B cell (primary cell): ENCODE data around the gene KLF7. TPM values are rescaled to one million over a fixed set of nuclear protein-coding genes. Genes with fewer than 3 reads are reported as not detected.

Source experiments
- ATAC-seq: fragments of 200-7000 bp; cut with Tn5 transposase; one replicate; pipeline ENCODE4 v1.10.0; 2021; ENCODE audit warnings: low read depth, mild to moderate bottlenecking, moderate number of reproducible peaks, moderate library complexity
- CTCF ChIA-PET: fragments of 350-600 bp; sonication (Branson Sonifier 250); formaldehyde crosslinking; loops from one replicate; lab custom pipeline; 2021; ENCODE audit warnings: antibody characterized with exemption, inconsistent platforms; lab: Charles Lee
- POLR2A ChIA-PET: fragments of 350-600 bp; sonication (Branson Sonifier 250); formaldehyde crosslinking; loops from one replicate; lab custom pipeline; 2021; ENCODE audit warnings: antibody characterized with exemption; lab: Charles Lee
- DNase-seq: peaks from one replicate; pipeline ENCODE4 v3.0.0; 2013
- H2AFZ ChIP-seq: 2 replicates; pipeline ENCODE4 v1.6.1; 2012; ENCODE audit warnings: mild to moderate bottlenecking, low read depth, low read length; ENCODE audit not compliant: insufficient read depth, poor library complexity, severe bottlenecking
- H3K27ac ChIP-seq, 2 donors: 1 replicate in 1 of 2; 2 replicates in 1 of 2; pipeline ENCODE4 v1.5.1; 2012 to 2013; ENCODE audit warnings: low read length in 2 of 2, mild to moderate bottlenecking in 2 of 2, moderate library complexity in 1 of 2
- H3K27me3 ChIP-seq, 4 experiments: fragments of 200-600 bp in 1 of 4; sonication (generic) in 1 of 4; replicated peaks in 1 of 4; 1 replicate in 2 of 4; 2 replicates in 2 of 4; pipeline versions ENCODE4 v1.6.1 to v1.7.0; 2013 to 2016; ENCODE audit warnings: low read length in 3 of 4, mild to moderate bottlenecking in 2 of 4, mixed read lengths in 1 of 4, moderate library complexity in 1 of 4; ENCODE audit not compliant: insufficient read depth in 4 of 4, control insufficient read depth in 3 of 4; ENCODE audit errors: control extremely low read depth in 1 of 4
- H3K36me3 ChIP-seq, 2 experiments: replicated peaks in 1 of 2; 1 replicate in 1 of 2; 2 replicates in 1 of 2; pipeline versions ENCODE4 v1.6.1 to v1.7.1; 2013; ENCODE audit warnings: low read length in 1 of 2; ENCODE audit not compliant: insufficient read depth in 2 of 2, control insufficient read depth in 1 of 2; ENCODE audit errors: control extremely low read depth in 1 of 2, extremely low read depth in 1 of 2
- H3K4me1 ChIP-seq, 2 donors: fragments of 200-600 bp in 1 of 2; sonication (generic) in 1 of 2; 1 replicate in 1 of 2; 2 replicates in 1 of 2; pipeline versions ENCODE4 v1.5.1 to v1.6.1; 2013 to 2017; ENCODE audit warnings: low read length in 2 of 2; ENCODE audit not compliant: control insufficient read depth in 2 of 2, insufficient read depth in 2 of 2
- H3K4me2 ChIP-seq: replicated peaks from 2 replicates; pipeline ENCODE3; 2012; ENCODE audit warnings: mild to moderate bottlenecking, low read depth, low read length; ENCODE audit not compliant: poor library complexity, severe bottlenecking
- H3K4me3 ChIP-seq, 5 experiments: fragments of 200-600 bp in 1 of 5; sonication (generic) in 1 of 5; 1 replicate in 3 of 5; 2 replicates in 2 of 5; pipeline versions ENCODE4 v1.5.1 to v1.7.0; 2011 to 2016; ENCODE audit warnings: low read length in 4 of 5, mild to moderate bottlenecking in 4 of 5, low read depth in 2 of 5, control low read depth in 1 of 5, moderate library complexity in 1 of 5; ENCODE audit not compliant: insufficient read depth in 1 of 5; ENCODE audit errors: control extremely low read depth in 1 of 5, extremely low read depth in 1 of 5
- H3K79me2 ChIP-seq: fragments of 200-600 bp; sonication (generic); one replicate; pipeline ENCODE4 v1.6.0; 2016; ENCODE audit warnings: low read length; ENCODE audit not compliant: control insufficient read depth, insufficient read depth
- H3K9ac ChIP-seq: fragments of 200-600 bp; sonication (generic); 2 replicates; pipeline ENCODE4 v1.6.1; 2017; ENCODE audit warnings: mild to moderate bottlenecking, low read length, moderate library complexity
- H3K9me3 ChIP-seq, 3 donors: one replicate each; pipeline versions ENCODE4 v1.6.1 to v1.7.1; 2013; ENCODE audit warnings: low read length in 2 of 3; ENCODE audit not compliant: control insufficient read depth in 2 of 3, insufficient read depth in 1 of 3; ENCODE audit errors: control extremely low read depth in 1 of 3
- H4K20me1 ChIP-seq: 2 replicates; pipeline ENCODE4 v1.6.0; 2012; ENCODE audit warnings: mild to moderate bottlenecking, low read length; ENCODE audit not compliant: insufficient read depth, control insufficient read depth, poor library complexity, severe bottlenecking
- H3K27ac Mint-ChIP-seq: one replicate; pipeline ENCODE4 v1.8.0; 2021; ENCODE audit warnings: mixed read lengths
- H3K27me3 Mint-ChIP-seq: one replicate; pipeline ENCODE4 v1.8.0; 2021; ENCODE audit warnings: mixed read lengths
- H3K4me1 Mint-ChIP-seq: one replicate; pipeline ENCODE4 v1.8.0; 2021; ENCODE audit warnings: mixed read lengths
- H3K4me3 Mint-ChIP-seq: one replicate; pipeline ENCODE4 v1.8.0; 2021; ENCODE audit warnings: mixed read lengths
- H3K9me3 Mint-ChIP-seq: one replicate; pipeline ENCODE4 v1.8.0; 2022; ENCODE audit warnings: mixed read lengths; ENCODE audit not compliant: insufficient read depth
- CTCF ChIP-seq: fragments of 200-600 bp; IDR thresholded peaks from one replicate; pipeline ENCODE4 v1.8.0; 2022; ENCODE audit warnings: antibody characterized with exemption, mild to moderate bottlenecking
- EZH2 ChIP-seq: IDR thresholded peaks from 2 replicates; pipeline ENCODE4 v1.6.1; 2012; ENCODE audit warnings: borderline replicate concordance, low read depth, mild to moderate bottlenecking, moderate library complexity, low read length; ENCODE audit not compliant: insufficient read depth, poor library complexity, severe bottlenecking
- WGBS: methylation state at CpG from one replicate; pipeline ENCODE4 v1.1.5; 2013; ENCODE audit warnings: missing lambda C conversion rate; ENCODE audit not compliant: insufficient coverage; 5-methylcytosine and 5-hydroxymethylcytosine counted together
- intact Hi-C: fragments of 100-400 bp; cut with micrococcal nuclease; formaldehyde crosslinking; loops from one replicate; pipeline ENCODE4 v1.10.0; 2022
- polyA plus RNA-seq: library from polyadenylated mRNA; depleted of rRNA; stranded (reverse); fragments of >200 nt; gene quantifications from 2 replicates; pipeline ENCODE4 v1.2.3, GENCODE V29; 2012
- total RNA-seq, 2 donors: library from RNA; stranded (reverse); fragments of 120-200 nt in 1 of 2; gene quantifications; 1 replicate in 1 of 2; 2 replicates in 1 of 2; pipeline versions ENCODE4 v1.2.3 to v1.2.4, GENCODE V29; 2013 to 2022

KLF7 gene
- total and polyA plus RNA-seq, 2 donors (not counting 1 experiment from before 2014, with no cell fraction given) = 46.2 to 93.2 TPM

GRCh38 chr2:207149249-207150213, 16.2 kb downstream of the KLF7 start:
- H3K9me3 Mint-ChIP-seq = no peaks in the 10 kb centered on the region
- peaks cover 15% of the 10 kb centered on the region for H4K20me1 ChIP-seq
- no peak overlapping the region for H3K9ac ChIP-seq
- H3K27ac Mint-ChIP-seq = peak overlapping the region; percentile 51
- H3K4me1 Mint-ChIP-seq = peaks cover 74% of the 10 kb centered on the region
- H3K27ac ChIP-seq = no peak overlapping the region
- peak overlapping the region; percentile 59 for H3K4me3 Mint-ChIP-seq
- ATAC-seq (no peak), DNase-seq (no peak)
- no peaks in the 10 kb centered on the region for H3K27me3 ChIP-seq
- no peak overlapping the region for H3K4me3 ChIP-seq
- H3K9me3 ChIP-seq = no peaks in the 10 kb centered on the region
- H3K79me2 ChIP-seq = peaks cover 82% of the 10 kb centered on the region
- H3K4me2 ChIP-seq = peak overlapping the region; percentile 31
- ChIA-PET POLR2A (interaction anchor here (1.6 kb wide), 1 partner anchor 17 kb away, joined by 5 read pairs; the partner anchor contains the start of gene KLF7), CTCF (interaction anchor here (0.6 kb wide), 1 partner anchor 16 kb away, joined by 3 read pairs; the partner anchor contains the start of gene KLF7)
- no peaks in the 10 kb centered on the region for H3K27me3 Mint-ChIP-seq
- intact Hi-C loops = loop anchor here (10.0 kb wide), 1 partner anchor 345 kb away; no protein-coding TSS in a partner anchor
- whole genome bisulfite sequencing = 67% methylated on average over 5 of the region's 7 CpGs
- peaks cover 59 to 70% of the 10 kb centered on the region in 2 donors for H3K4me1 ChIP-seq
- H3K36me3 ChIP-seq = peaks cover 0 to 6% of the 10 kb centered on the region in 2 experiments
- TF ChIP-seq CTCF = no peak
- no peak for TF ChIP-seq EZH2
- H2AFZ ChIP-seq = no peak overlapping the region
